Naive thymus-derived CD8-positive, alpha-beta T cell (primary cell): ENCODE measurements around the gene DDX59. TPM values are rescaled to one million over a fixed set of nuclear protein-coding genes. Genes with fewer than 3 reads are reported as not detected.

Source experiments
- ATAC-seq, 2 donors: fragments of 150-1000 bp; cut with Tn5 transposase in 1 of 2; sonication (Bioruptor Pico), chemical (Tn5 transposase) in 1 of 2; 1 replicate in 1 of 2; 2 replicates in 1 of 2; pipeline ENCODE4 v1.10.0; 2021; ENCODE audit warnings: mild to moderate bottlenecking in 2 of 2, moderate library complexity in 2 of 2
- POLR2A ChIA-PET: fragments of 350-600 bp; sonication (Branson Sonifier 250); formaldehyde crosslinking; loops from one replicate; lab custom pipeline; 2021; ENCODE audit warnings: antibody characterized with exemption; lab: Charles Lee
- DNase-seq, 10 donors: peaks; one replicate each; pipeline versions ENCODE4 v3.0.0 to v3.0.0-alpha.2; 2020 to 2022
- H3K27ac Mint-ChIP-seq, 10 donors: one replicate each; pipeline ENCODE4 v1.8.0; 2020 to 2022; ENCODE audit warnings: mild to moderate bottlenecking in 10 of 10, mixed read lengths in 10 of 10, moderate library complexity in 4 of 10, inconsistent platforms in 1 of 10
- H3K27me3 Mint-ChIP-seq, 5 donors: one replicate each; pipeline ENCODE4 v1.8.0; 2021 to 2022; ENCODE audit warnings: mixed read lengths in 5 of 5
- H3K36me3 Mint-ChIP-seq, 3 donors: one replicate each; pipeline ENCODE4 v1.8.0; 2020 to 2022; ENCODE audit warnings: mixed read lengths in 3 of 3, mild to moderate bottlenecking in 2 of 3, inconsistent platforms in 1 of 3
- H3K4me1 Mint-ChIP-seq, 4 donors: one replicate each; pipeline ENCODE4 v1.8.0; 2021 to 2022; ENCODE audit warnings: mixed read lengths in 4 of 4
- H3K4me3 Mint-ChIP-seq, 10 donors: one replicate each; pipeline ENCODE4 v1.8.0; 2020 to 2022; ENCODE audit warnings: mild to moderate bottlenecking in 10 of 10, mixed read lengths in 10 of 10, moderate library complexity in 6 of 10, inconsistent platforms in 1 of 10
- H3K9me3 Mint-ChIP-seq, 9 donors: one replicate each; pipeline ENCODE4 v1.8.0; 2020 to 2022; ENCODE audit warnings: mixed read lengths in 9 of 9, mild to moderate bottlenecking in 3 of 9, inconsistent platforms in 1 of 9, moderate library complexity in 1 of 9
- polyA plus RNA-seq, 3 donors: library from polyadenylated mRNA; unstranded; fragments of 300-500 nt; fragmentation: Illumina TruSeq; gene quantifications; one replicate each; pipeline ENCODE4 v1.2.3, GENCODE V29; 2021
- total RNA-seq, 8 experiments: library from RNA in 2 of 8; stranded (reverse) in 2 of 8; gene quantifications; one replicate each; pipeline ENCODE4 v1.2.3 and lab custom pipeline; 2021 to 2026

The DDX59 gene
- total and polyA plus RNA-seq, 5 experiments from 2014 or later, result 10.0 to 41.3 (median 20.9) TPM

GRCh38 chr1:200666309-200666708 lies 3.4 kb downstream of the DDX59 start:
- Mint-ChIP-seq H3K4me1 (peaks cover 36 to 84% (median 70%) of the 10 kb centered on the region in 4 donors), H3K9me3 (no peaks in the 10 kb centered on the region), H3K4me3 (peak overlapping the region in 6 of 10 donors; percentile 1 to 50 (median 24)), H3K27me3 (no peaks in the 10 kb centered on the region), H3K36me3 (peaks cover 0 to 55% (median 29%) of the 10 kb centered on the region in 3 donors), H3K27ac (peak overlapping the region in 7 of 10 donors; percentile 17 to 82 (median 50))
- DNase-seq (no peak), ATAC-seq (no peak)
- POLR2A ChIA-PET, result no interaction called here

- POLR2A ChIA-PET, result interaction anchor here (0.7 kb wide), 1 partner anchor 311 kb away, joined by 3 read pairs; no protein-coding TSS in a partner anchor
- Mint-ChIP-seq H3K27ac (peak overlapping the region in 7 of 10 donors; percentile 9 to 82 (median 34)), H3K9me3 (no peaks in the 10 kb centered on the region), H3K4me1 (peaks cover 39 to 84% (median 70%) of the 10 kb centered on the region in 4 donors), H3K36me3 (peaks cover 0 to 59% (median 30%) of the 10 kb centered on the region in 3 donors), H3K27me3 (no peaks in the 10 kb centered on the region), H3K4me3 (peak overlapping the region in 4 of 10 donors; percentile 2 to 50 (median 32))
- ATAC-seq (no peak), DNase-seq (no peak)
Measured at GRCh38 chr1:200665861-200666260, 3.8 kb downstream of the DDX59 start.

GRCh38 chr1:200660719-200661118 lies 9.0 kb downstream of the DDX59 start:
- Mint-ChIP-seq H3K4me3 (no peak overlapping the region), H3K27me3 (no peaks in the 10 kb centered on the region), H3K36me3 (peaks cover 5 to 97% (median 39%) of the 10 kb centered on the region in 3 donors), H3K27ac (peak overlapping the region in 4 of 10 donors; percentile 9 to 54 (median 32)), H3K4me1 (peaks cover 35 to 57% (median 43%) of the 10 kb centered on the region in 4 donors), H3K9me3 (no peaks in the 10 kb centered on the region)
- no peak for DNase-seq
- ATAC-seq, result no peak
- POLR2A ChIA-PET, result interaction anchor here (1.2 kb wide), 1 partner anchor 9 kb away, joined by 3 read pairs; the partner anchor contains the start of gene DDX59

- peak overlapping the region in 5 of 10 donors; percentile 20 to 84 (median 37) for H3K27ac Mint-ChIP-seq
- POLR2A ChIA-PET, result no interaction called here
- no peaks in the 10 kb centered on the region for H3K9me3 Mint-ChIP-seq
- no peak for ATAC-seq
- H3K27me3 Mint-ChIP-seq, result no peaks in the 10 kb centered on the region
- no peak for DNase-seq
- peaks cover 30 to 44% (median 38%) of the 10 kb centered on the region in 4 donors for H3K4me1 Mint-ChIP-seq
- no peak overlapping the region for H3K4me3 Mint-ChIP-seq
- H3K36me3 Mint-ChIP-seq, result peaks cover 14 to 98% (median 36%) of the 10 kb centered on the region in 3 donors
Measured at GRCh38 chr1:200659269-200659668, 10.4 kb downstream of the DDX59 start.

GRCh38 chr1:200658037-200658818 lies 11.5 kb downstream of the DDX59 start:
- H3K9me3 Mint-ChIP-seq, result no peaks in the 10 kb centered on the region
- POLR2A ChIA-PET, result no interaction called here
- H3K4me1 Mint-ChIP-seq, result peaks cover 27 to 42% (median 39%) of the 10 kb centered on the region in 4 donors
- H3K4me3 Mint-ChIP-seq, result no peak overlapping the region
- ATAC-seq (no peak), DNase-seq (no peak)
- H3K36me3 Mint-ChIP-seq, result peaks cover 14 to 98% (median 33%) of the 10 kb centered on the region in 3 donors
- H3K27me3 Mint-ChIP-seq, result no peaks in the 10 kb centered on the region
- H3K27ac Mint-ChIP-seq, result peak overlapping the region in 2 of 10 donors; percentile 23 to 34

- H3K4me1 Mint-ChIP-seq, result peaks cover 15 to 19% (median 18%) of the 10 kb centered on the region in 4 donors
- ATAC-seq (no peak), DNase-seq (no peak)
- H3K9me3 Mint-ChIP-seq, result no peaks in the 10 kb centered on the region
- H3K27ac Mint-ChIP-seq, result peak overlapping the region in 3 of 10 donors; percentile 44 to 68 (median 60)
- no peak overlapping the region for H3K4me3 Mint-ChIP-seq
- H3K27me3 Mint-ChIP-seq, result no peaks in the 10 kb centered on the region
- POLR2A ChIA-PET, result no interaction called here
- peaks cover 14 to 79% (median 17%) of the 10 kb centered on the region in 3 donors for H3K36me3 Mint-ChIP-seq
Measured at GRCh38 chr1:200654660-200655059, 15.0 kb downstream of the DDX59 start.

- DNase-seq (no peak), ATAC-seq (no peak)
- Mint-ChIP-seq H3K9me3 (no peaks in the 10 kb centered on the region), H3K4me3 (no peak overlapping the region), H3K27me3 (no peaks in the 10 kb centered on the region), H3K36me3 (peaks cover 14 to 78% (median 26%) of the 10 kb centered on the region in 3 donors), H3K4me1 (peaks cover 13 to 19% (median 17%) of the 10 kb centered on the region in 4 donors), H3K27ac (peak overlapping the region in 9 of 10 donors; percentile 27 to 86 (median 67))
- POLR2A ChIA-PET, result no interaction called here
Measured at GRCh38 chr1:200653022-200653462, 16.7 kb downstream of the DDX59 start.

- Mint-ChIP-seq H3K27ac (peak overlapping the region in 1 of 10 donors; percentile 60), H3K4me1 (peaks cover 13 to 19% (median 15%) of the 10 kb centered on the region in 4 donors), H3K4me3 (no peak overlapping the region), H3K27me3 (no peaks in the 10 kb centered on the region), H3K36me3 (peaks cover 14 to 76% (median 23%) of the 10 kb centered on the region in 3 donors), H3K9me3 (no peaks in the 10 kb centered on the region)
- ATAC-seq (no peak), DNase-seq (no peak)
- POLR2A ChIA-PET, result no interaction called here
Measured at GRCh38 chr1:200652378-200652777, 17.3 kb downstream of the DDX59 start.

GRCh38 chr1:200646515-200646914 lies 23.2 kb downstream of the DDX59 start:
- Mint-ChIP-seq H3K27me3 (no peaks in the 10 kb centered on the region), H3K27ac (no peak overlapping the region), H3K9me3 (no peaks in the 10 kb centered on the region), H3K36me3 (peaks cover 5 to 75% (median 25%) of the 10 kb centered on the region in 3 donors), H3K4me3 (no peak overlapping the region), H3K4me1 (peaks cover 0 to 5% (median 0%) of the 10 kb centered on the region in 4 donors)
- DNase-seq (no peak), ATAC-seq (no peak)
- POLR2A ChIA-PET, result no interaction called here

- Mint-ChIP-seq H3K36me3 (peaks cover 5 to 72% (median 34%) of the 10 kb centered on the region in 3 donors), H3K27me3 (no peaks in the 10 kb centered on the region), H3K9me3 (no peaks in the 10 kb centered on the region), H3K4me3 (no peak overlapping the region), H3K4me1 (peaks cover 0 to 8% (median 2%) of the 10 kb centered on the region in 4 donors), H3K27ac (no peak overlapping the region)
- POLR2A ChIA-PET, result no interaction called here
- ATAC-seq (no peak), DNase-seq (no peak)
Measured at GRCh38 chr1:200644021-200644420, 25.7 kb downstream of the DDX59 start.

GRCh38 chr1:200642481-200642880 lies 27.2 kb downstream of the DDX59 start:
- H3K27ac Mint-ChIP-seq, result peak overlapping the region in 2 of 10 donors; percentile 1 to 14
- no peak for DNase-seq
- POLR2A ChIA-PET, result interaction anchor here (0.6 kb wide), 1 partner anchor 9 kb away, joined by 3 read pairs; no protein-coding TSS in a partner anchor
- no peak overlapping the region for H3K4me3 Mint-ChIP-seq
- H3K4me1 Mint-ChIP-seq, result peaks cover 0 to 8% (median 2%) of the 10 kb centered on the region in 4 donors
- no peaks in the 10 kb centered on the region for H3K9me3 Mint-ChIP-seq
- H3K27me3 Mint-ChIP-seq, result no peaks in the 10 kb centered on the region
- ATAC-seq, result no peak
- peaks cover 5 to 57% (median 25%) of the 10 kb centered on the region in 3 donors for H3K36me3 Mint-ChIP-seq

- Mint-ChIP-seq H3K4me3 (no peak overlapping the region), H3K27ac (no peak overlapping the region), H3K9me3 (no peaks in the 10 kb centered on the region), H3K4me1 (peaks cover 0 to 8% (median 2%) of the 10 kb centered on the region in 4 donors), H3K27me3 (no peaks in the 10 kb centered on the region), H3K36me3 (peaks cover 0 to 44% (median 17%) of the 10 kb centered on the region in 3 donors)
- no peak for DNase-seq
- ATAC-seq, result no peak
- POLR2A ChIA-PET, result no interaction called here
Measured at GRCh38 chr1:200640963-200641401, 28.7 kb downstream of the DDX59 start.
